HUDEP-2 (cell line): ENCODE data around the gene ERCC3.
"Not testable (repeated sequence)": the region's sequence is repeated elsewhere in the genome, so short reads cannot be mapped to it uniquely, and the experiment has no call there.

Experiments
- DNase-seq, 76 experiments: peaks; one replicate each; lab custom pipeline; 2025; ENCODE audit not compliant: unreplicated experiment in 76 of 76; lab: John Stamatoyannopoulos, UW

Gene ERCC3

DNA sequence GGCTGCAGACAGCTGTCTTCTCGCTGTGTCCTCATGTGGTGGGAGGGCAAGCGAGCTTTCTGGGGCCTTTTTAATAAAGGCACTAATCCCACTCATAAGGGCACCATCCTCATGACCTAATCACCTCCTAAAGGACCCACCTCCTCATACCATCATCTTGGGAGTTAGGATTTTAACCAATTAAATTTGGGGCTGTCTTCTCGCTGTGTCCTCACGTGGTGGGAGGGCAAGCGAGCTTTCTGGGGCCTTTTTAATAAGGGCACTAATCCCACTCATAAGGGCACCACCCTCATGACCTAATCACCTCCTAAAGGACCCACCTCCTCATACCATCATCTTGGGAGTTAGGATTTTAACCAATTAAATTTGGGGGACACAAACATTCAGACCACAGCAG is 66.7 kb downstream of the ERCC3 start:
- not testable (repeated sequence) for DNase-seq

DNA sequence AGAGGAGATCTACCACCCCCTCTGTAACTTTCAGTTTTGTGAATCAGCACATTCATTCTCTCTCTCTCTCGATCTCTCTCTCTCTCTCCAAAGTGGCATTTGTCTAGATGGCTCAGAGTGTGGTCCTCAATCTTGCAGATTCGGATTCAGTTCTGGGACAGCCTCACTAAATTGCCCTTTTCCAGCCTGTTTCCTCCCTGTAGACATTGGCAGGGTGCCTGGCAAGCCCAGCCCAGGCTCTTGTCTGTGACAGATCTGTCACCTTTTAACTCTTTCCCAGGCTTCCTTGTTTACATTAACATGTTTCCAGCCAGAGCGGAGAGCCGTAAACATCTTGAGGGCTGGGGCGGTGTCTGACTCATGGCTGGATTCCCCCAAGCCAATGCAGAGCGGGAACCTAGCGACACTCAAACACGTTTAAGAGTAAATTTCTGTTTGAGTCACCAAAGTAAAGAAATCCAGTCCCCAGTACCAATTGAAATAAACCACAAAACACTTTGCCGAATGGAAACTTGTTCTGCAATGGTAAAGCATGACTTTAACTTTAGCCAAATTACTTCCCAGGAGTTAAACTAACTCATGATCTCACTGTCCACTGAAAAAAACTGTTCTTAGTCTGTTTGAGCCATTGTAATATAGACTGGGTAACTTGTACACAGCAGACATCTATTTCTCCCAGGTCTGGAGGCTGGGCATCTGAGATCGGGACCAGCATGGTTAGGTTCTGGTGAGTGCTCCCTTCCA is 67.3 kb downstream of the ERCC3 start:
- no peak for DNase-seq

- no peak for DNase-seq
Observed at GRCh38 chr2:127226132-127226519, 67.8 kb downstream of the ERCC3 start.

DNA sequence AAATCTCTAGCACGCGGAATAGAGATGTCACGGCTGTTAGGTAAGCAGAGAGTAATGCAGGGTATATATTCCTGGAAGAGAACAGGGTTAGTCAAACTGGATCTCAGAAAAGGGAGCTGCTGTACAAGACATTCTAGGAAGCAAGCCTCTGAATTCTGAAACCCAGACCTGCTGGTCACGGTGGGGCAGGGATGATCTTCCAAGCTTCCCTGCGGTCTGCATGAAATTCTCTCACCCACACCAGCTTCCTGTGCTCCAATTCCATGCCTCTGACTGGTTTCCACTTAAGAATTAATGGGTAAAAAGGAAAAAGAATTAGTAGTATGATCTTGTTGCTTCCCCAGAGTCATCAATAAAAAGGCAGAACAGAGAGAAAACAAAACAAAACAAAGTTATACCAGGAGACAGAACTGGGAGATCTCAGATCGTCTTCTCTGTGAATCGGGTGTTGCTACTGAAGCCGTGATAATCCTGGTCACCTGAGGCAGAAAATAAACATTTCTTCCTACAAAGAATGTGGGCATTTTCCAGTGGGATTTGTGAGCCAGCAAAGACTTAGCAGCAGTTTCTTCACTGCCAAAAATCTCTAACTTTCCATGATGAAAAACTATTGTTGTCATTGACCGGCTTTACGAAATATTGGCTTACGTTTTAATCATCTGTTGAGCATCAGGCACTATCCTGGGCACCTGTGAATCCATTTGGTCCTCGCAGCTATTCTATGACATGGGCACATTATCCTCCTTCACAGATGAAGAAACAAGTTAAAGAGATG is 68.6 kb downstream of the ERCC3 start:
- DNase-seq: no peak

- not testable (repeated sequence) for DNase-seq
Observed at GRCh38 chr2:127224135-127224534, 69.8 kb downstream of the ERCC3 start.

- no peak for DNase-seq
Observed at GRCh38 chr2:127220768-127221527, 73.0 kb downstream of the ERCC3 start.

GRCh38 chr2:127220102-127220767 is 73.7 kb downstream of the ERCC3 start, which contains the start of gene CYP27C1:
TSS of gene CYP27C1 (minus strand) at chr2:127220299. CDS start at chr2:127220270, 29 bp downstream.
- DNase-seq: no peak

- no peak for DNase-seq
Observed at GRCh38 chr2:127219171-127220070, 74.5 kb downstream of the ERCC3 start.

DNA sequence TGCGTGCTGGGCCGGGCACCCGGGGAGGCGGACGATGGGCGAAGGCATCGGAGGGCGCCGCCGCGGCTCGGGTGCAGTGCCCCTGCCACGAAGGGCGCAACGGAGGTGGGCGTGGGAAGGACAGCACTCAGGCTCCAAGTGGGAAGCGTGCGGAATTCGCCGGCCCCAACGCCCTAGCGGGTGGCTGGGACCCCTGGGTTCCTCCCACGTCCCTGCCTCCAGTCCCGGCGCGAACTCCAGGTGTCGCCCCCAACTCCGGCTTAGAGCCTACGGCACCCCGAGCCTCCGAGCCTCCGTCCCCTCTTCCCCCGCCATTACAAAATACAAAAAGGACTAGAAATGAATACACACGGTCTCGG is 75.2 kb downstream of the ERCC3 start:
- no peak for DNase-seq

DNA sequence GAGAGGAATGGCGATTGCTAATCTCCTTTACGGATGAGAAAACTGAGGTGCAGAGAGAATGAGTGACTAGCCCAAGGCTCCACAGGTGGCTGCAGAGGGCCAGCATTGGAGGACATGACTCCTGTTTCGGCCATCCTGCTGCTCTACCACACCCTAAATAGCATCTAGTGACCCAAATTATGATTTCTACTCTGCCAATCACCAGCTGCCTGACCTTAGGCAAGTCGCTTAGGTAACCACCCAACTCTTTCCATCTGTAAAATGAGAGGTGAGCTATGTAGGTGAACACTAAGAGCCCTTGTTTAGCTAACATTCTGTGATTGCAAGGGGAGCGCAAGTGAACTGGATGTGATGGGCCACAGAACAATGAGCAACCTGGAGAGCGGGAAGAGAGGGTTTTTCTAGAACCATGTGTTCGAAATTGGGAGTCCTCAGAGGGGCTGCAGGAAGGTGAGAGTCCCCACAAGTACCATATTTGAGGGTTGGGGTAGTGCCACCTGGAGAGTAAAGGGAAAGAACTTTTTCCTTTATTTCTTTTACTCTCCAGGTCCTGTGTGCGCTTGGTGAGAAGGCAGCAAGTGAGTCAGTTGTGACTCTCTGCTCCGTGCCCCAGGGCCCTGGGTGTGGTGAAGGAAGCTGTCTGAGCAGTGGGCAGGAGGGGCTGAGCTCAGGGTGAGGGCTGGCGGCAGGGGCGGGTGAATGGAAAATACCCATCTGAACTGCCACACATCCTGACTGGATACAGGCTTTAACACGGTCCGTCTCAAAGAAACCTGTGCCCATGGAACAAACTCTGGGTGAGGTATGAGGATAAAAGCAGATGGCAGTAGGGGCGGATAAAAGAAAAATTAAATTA is 76.2 kb downstream of the ERCC3 start:
- DNase-seq: no peak

GRCh38 chr2:127216593-127216992 is 77.4 kb downstream of the ERCC3 start:
- DNase-seq: no peak

DNA sequence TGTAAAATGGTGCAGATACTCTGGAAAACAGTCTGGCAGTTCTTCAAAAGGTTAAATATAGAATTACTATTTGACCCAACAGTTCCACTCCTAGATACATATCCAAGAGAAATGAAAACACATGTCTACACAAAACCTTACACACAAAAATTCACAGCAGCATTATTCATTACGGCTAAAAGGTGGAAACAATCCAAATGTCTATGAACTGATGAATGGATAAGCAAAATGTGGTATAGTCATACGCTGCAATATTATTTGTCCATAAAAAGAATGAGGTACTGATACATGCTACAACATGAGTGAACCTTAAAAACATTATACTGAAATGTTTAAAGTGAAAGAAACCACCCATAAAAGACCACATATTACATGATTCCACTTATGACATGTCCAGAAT is 77.8 kb downstream of the ERCC3 start:
- no peak for DNase-seq

- not testable (repeated sequence) for DNase-seq
Observed at GRCh38 chr2:127214201-127214600, 79.7 kb downstream of the ERCC3 start.

DNA sequence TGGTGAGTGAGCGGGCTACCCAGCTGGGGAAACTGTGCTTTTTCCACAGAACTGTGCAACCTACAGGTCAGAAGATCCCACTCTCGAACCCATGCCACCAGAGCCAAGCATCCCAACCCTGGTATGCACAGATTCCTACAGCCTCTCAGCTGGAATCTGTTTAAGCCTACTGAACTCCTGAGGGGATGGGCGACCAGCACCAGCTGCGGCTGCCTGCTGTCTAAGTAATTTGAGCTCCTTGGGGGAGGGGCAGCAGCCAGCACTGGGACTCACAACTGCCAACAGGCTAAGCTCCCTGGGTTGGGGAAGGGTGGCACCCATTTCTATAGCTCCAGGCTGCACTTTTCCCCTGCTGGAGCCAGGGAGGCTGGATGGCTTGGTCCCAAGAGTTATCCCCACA is 85.6 kb downstream of the ERCC3 start:
- DNase-seq: no peak
